ENCODE measurements around the gene PTPRS.

Gene PTPRS

DNA sequence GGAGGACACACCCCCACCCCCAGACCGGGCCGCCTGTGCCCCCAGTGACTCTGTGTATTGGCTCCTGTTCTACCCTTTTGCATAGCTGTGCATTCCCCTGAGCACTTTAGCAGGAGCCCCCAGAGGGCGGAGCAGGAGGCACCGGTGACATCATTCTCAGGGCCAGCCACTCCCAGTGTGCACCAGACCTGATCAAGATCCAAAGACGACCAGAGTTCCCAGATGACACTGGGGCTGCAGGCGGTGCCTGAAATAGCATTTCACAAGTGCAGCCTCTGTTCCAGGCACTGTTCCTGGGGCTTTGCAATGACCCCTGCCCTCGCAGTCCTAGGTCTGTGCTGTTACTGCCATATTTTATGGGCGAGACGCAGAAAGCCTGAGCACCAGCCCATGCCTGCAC, 14.5 kb upstream of the PTPRS start:
- no peaks in the 10 kb centered on the region for H3K36me3 ChIP-seq (ENCODE audit: insufficient read depth, low read length)
- H3K27ac ChIP-seq (ENCODE audit: low read depth, low read length), result no peak overlapping the region
- no peak overlapping the region for H2AFZ ChIP-seq (ENCODE audit: low read length, unreplicated experiment)
- H3K79me2 ChIP-seq (ENCODE audit: control insufficient read depth, insufficient read depth, low read length, unreplicated experiment), result no peaks in the 10 kb centered on the region
- H3K4me1 ChIP-seq (ENCODE audit: control insufficient read depth, insufficient read depth, low read length, unreplicated experiment), result no peaks in the 10 kb centered on the region
- no peak overlapping the region for H3K4me3 ChIP-seq (ENCODE audit: low read depth, low read length)
- peaks cover 24% of the 10 kb centered on the region for H3K27me3 ChIP-seq (ENCODE audit: insufficient read depth, low read length)

DNA sequence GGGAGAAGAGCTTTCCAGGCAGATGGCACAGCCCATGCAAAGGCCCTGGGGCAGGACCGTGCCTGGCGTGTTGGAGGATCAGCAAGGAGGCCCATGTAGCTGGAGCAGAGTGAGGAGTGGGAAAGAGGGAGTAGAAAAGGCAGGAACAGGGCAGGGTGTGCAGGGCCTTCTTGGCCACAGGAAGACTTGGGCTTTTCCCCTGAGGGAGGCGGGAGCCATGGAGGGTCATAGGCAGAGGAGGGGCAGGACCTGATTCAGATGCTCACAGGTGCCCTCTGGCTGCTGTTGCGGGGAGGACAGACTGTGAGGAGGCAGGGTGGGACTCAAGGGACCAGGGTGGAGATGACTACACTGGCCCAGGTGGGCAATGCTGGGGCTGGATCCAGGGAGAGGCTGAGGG, 13.8 kb upstream of the PTPRS start:
- Histone ChIP-seq H3K4me1 (ENCODE audit: control insufficient read depth, insufficient read depth, low read length, unreplicated experiment) (no peaks in the 10 kb centered on the region), H2AFZ (ENCODE audit: low read length, unreplicated experiment) (no peak overlapping the region), H3K27ac (ENCODE audit: low read depth, low read length) (no peak overlapping the region), H3K4me3 (ENCODE audit: low read depth, low read length) (no peak overlapping the region), H3K27me3 (ENCODE audit: insufficient read depth, low read length) (peaks cover 24% of the 10 kb centered on the region), H3K79me2 (ENCODE audit: control insufficient read depth, insufficient read depth, low read length, unreplicated experiment) (no peaks in the 10 kb centered on the region), H3K36me3 (ENCODE audit: insufficient read depth, low read length) (no peaks in the 10 kb centered on the region)

DNA sequence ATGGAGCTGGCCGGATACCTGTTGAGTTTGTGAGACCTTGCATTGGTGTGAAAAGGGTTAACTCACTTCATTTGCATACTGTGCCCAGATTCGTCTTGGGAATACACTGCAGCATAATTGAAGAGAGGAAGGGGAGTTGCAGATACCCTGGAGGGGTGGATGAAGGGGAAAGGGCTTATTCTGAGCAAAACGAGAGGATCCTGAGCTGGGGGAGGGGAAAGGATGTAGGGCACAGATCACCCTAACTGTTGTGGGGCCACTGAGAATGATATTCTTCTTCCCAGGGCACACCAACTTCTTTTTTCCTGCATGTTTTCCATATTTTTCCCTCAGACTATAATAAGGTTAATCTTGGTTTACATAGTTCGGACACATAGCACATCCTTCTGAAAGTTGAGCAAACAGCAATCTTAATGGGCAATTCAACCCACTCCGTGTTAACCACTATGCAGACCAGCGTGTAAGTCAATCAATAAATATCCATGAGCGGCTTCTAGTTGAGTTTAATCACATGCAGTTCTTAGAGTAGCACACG, 11.7 kb upstream of the PTPRS start:
- H3K4me1 ChIP-seq (ENCODE audit: control insufficient read depth, insufficient read depth, low read length, unreplicated experiment), result no peaks in the 10 kb centered on the region
- no peak overlapping the region for H3K4me3 ChIP-seq (ENCODE audit: low read depth, low read length)
- peaks cover 17% of the 10 kb centered on the region for H3K27me3 ChIP-seq (ENCODE audit: insufficient read depth, low read length)
- H3K79me2 ChIP-seq (ENCODE audit: control insufficient read depth, insufficient read depth, low read length, unreplicated experiment), result no peaks in the 10 kb centered on the region
- no peak overlapping the region for H3K27ac ChIP-seq (ENCODE audit: low read depth, low read length)
- H2AFZ ChIP-seq (ENCODE audit: low read length, unreplicated experiment), result no peak overlapping the region
- H3K36me3 ChIP-seq (ENCODE audit: insufficient read depth, low read length), result no peaks in the 10 kb centered on the region

DNA sequence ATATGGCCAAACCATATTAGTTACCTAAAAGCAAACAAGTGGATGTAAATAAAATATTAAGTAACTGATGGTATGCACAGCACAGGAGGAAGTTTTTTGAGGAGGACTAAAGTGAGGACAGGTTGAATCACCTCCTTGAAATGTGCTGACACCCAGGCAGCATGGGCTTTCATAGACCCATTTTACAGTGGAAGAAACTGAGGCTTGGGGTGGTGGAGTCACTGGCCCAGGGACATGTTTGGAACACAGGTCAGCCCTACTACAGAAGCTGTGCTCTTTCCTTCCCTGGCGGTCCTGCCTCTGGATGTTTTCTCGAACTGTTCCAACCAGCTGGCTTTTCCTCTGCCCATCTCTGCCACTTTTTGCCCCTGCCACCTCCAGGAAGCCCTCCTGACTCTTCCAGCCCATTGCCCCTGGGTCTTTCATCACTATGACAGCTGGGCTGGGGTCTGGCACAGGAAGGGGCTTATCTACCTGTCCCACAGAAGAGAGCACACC, 11.2 kb upstream of the PTPRS start:
- Histone ChIP-seq H3K27ac (ENCODE audit: low read depth, low read length) (no peak overlapping the region), H2AFZ (ENCODE audit: low read length, unreplicated experiment) (no peak overlapping the region), H3K36me3 (ENCODE audit: insufficient read depth, low read length) (no peaks in the 10 kb centered on the region), H3K4me1 (ENCODE audit: control insufficient read depth, insufficient read depth, low read length, unreplicated experiment) (no peaks in the 10 kb centered on the region), H3K79me2 (ENCODE audit: control insufficient read depth, insufficient read depth, low read length, unreplicated experiment) (no peaks in the 10 kb centered on the region), H3K4me3 (ENCODE audit: low read depth, low read length) (no peak overlapping the region), H3K27me3 (ENCODE audit: insufficient read depth, low read length) (peaks cover 14% of the 10 kb centered on the region)

DNA sequence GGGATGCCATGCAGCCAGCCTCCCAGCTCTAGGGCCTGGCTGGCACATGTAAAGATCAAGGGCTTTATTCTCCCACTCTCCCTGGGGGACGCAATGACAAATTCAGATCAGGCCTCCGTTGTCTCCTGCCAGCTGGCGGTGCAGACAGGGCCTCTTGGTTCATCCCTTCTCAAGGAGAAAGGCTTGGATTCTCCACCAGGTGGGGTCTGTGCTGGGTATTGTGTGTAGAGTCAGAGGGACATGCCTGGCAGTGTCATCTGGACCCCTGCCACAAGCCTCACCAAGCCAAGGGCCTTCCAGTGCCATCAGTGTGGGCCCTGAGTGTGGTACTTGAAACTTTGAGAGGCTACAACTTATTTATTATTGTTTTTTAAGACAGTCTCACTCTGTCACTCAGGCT, 8.4 kb upstream of the PTPRS start:
- H3K4me3 ChIP-seq (ENCODE audit: low read depth, low read length), result no peak overlapping the region
- H3K36me3 ChIP-seq (ENCODE audit: insufficient read depth, low read length), result no peaks in the 10 kb centered on the region
- H3K27me3 ChIP-seq (ENCODE audit: insufficient read depth, low read length), result peaks cover 3% of the 10 kb centered on the region; the same call in 1 of the 2 replicates
- no peak overlapping the region for H3K27ac ChIP-seq (ENCODE audit: low read depth, low read length)
- H3K4me1 ChIP-seq (ENCODE audit: control insufficient read depth, insufficient read depth, low read length, unreplicated experiment), result peaks cover 11% of the 10 kb centered on the region
- H2AFZ ChIP-seq (ENCODE audit: low read length, unreplicated experiment), result no peak overlapping the region
- H3K79me2 ChIP-seq (ENCODE audit: control insufficient read depth, insufficient read depth, low read length, unreplicated experiment), result no peaks in the 10 kb centered on the region

DNA sequence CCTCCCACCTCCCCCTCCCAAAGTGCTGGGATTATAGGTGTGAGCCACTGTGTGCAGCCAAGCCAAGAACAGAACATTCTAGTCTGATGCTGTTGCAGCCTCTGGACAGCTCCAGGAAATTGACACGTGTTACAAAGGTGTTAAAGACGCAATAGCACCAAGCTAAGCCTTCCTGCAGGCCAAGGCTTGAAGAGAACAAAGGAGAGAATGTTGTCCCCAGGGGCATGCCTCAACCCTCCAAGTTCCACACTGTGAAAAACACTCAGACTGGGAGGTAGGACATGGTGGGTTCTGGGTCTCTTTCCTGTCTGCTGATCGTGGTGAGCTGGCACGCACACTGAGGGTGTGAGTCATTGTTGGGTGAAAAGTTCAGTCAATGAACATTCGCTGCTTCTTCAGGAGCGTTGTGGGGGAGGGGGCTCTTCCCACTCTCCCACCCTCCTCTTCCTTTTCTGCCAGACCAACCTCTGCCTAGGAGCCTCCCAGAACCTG, 5.3 kb upstream of the PTPRS start:
- H3K27ac ChIP-seq (ENCODE audit: low read depth, low read length), result no peak overlapping the region
- H3K79me2 ChIP-seq (ENCODE audit: control insufficient read depth, insufficient read depth, low read length, unreplicated experiment), result no peaks in the 10 kb centered on the region
- no peak overlapping the region for H3K4me3 ChIP-seq (ENCODE audit: low read depth, low read length)
- H3K36me3 ChIP-seq (ENCODE audit: insufficient read depth, low read length), result no peaks in the 10 kb centered on the region
- H3K4me1 ChIP-seq (ENCODE audit: control insufficient read depth, insufficient read depth, low read length, unreplicated experiment), result peaks cover 11% of the 10 kb centered on the region
- no peak overlapping the region for H2AFZ ChIP-seq (ENCODE audit: low read length, unreplicated experiment)
- H3K27me3 ChIP-seq (ENCODE audit: insufficient read depth, low read length), result peaks cover 3% of the 10 kb centered on the region; the same call in 1 of the 2 replicates

DNA sequence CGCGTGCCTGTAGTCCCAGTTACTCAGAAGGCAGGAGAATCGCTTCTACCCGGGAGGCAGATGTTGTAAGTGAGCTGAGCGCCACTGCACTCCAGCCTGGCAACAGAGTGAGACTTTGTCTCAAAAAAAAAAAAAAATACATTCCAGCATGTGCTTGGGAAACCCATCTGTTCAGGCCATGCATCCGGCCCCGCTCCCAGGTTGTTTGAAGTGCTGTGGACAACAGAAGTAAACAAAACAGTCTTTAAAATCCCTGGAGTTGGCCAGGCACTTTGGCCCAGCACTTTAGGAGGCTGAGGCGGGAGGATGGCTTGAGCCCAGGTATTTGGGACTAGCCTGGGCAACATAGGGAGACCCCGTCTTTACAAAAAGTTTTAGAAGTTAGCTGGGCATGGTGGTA, 3.2 kb upstream of the PTPRS start:
- Histone ChIP-seq H2AFZ (ENCODE audit: low read length, unreplicated experiment) (no peak overlapping the region), H3K27ac (ENCODE audit: low read depth, low read length) (no peak overlapping the region), H3K4me1 (ENCODE audit: control insufficient read depth, insufficient read depth, low read length, unreplicated experiment) (peaks cover 11% of the 10 kb centered on the region), H3K27me3 (ENCODE audit: insufficient read depth, low read length) (peaks cover 13% of the 10 kb centered on the region), H3K36me3 (ENCODE audit: insufficient read depth, low read length) (no peaks in the 10 kb centered on the region), H3K4me3 (ENCODE audit: low read depth, low read length) (no peak overlapping the region), H3K79me2 (ENCODE audit: control insufficient read depth, insufficient read depth, low read length, unreplicated experiment) (no peaks in the 10 kb centered on the region)

DNA sequence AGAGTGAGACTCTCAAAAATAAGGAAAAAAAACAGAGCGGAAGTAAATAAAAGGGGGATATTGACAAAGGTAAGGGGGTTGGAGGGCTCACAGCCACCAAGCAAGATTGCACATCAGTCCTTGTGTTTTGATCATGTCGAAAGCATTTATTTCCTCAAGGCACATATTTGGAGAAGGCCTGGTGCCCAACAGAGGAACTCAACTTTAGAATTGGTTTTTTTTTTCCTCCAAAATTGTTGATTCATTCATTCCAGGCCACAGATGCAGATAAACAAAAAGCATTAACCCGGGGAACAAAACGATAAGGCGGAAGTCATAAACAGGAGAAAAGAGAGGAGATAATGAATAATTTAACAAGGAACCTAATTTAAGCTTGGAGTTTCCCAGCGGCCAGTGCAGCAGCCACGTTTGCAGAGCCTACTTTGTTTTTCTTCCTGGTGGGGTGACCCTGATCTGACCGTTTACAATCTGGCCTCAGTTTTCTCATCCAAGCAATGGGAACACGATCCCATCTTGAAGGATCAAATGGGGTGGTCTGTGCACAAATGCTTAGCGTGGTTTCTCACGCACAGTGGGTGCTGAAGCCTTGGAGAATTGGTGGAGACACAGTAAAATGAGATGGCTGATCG, 2.1 kb upstream of the PTPRS start:
- Histone ChIP-seq H3K36me3 (ENCODE audit: insufficient read depth, low read length) (no peaks in the 10 kb centered on the region), H2AFZ (ENCODE audit: low read length, unreplicated experiment) (no peak overlapping the region), H3K27ac (ENCODE audit: low read depth, low read length) (no peak overlapping the region), H3K4me1 (ENCODE audit: control insufficient read depth, insufficient read depth, low read length, unreplicated experiment) (peaks cover 11% of the 10 kb centered on the region), H3K79me2 (ENCODE audit: control insufficient read depth, insufficient read depth, low read length, unreplicated experiment) (no peaks in the 10 kb centered on the region), H3K4me3 (ENCODE audit: low read depth, low read length) (no peak overlapping the region), H3K27me3 (ENCODE audit: insufficient read depth, low read length) (peaks cover 25% of the 10 kb centered on the region)

DNA sequence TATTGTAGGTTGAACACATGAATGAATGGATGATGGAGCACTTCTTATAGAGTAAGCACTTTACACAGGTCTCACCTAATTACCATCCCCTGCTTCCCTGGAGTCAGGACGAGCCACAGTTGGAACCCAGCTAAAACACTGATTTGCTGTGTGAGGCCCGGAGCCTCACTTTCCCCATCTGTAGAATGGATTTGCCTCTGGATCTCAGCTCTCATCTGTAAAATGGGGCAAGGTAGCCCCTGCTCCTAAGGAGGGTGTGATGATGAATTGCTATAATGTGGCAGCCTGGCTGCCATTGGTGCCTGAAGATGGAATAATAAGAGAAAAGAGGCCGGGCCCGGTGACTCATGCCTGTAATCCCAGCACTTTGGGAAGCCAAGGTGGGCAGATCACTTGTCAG, 1.4 kb upstream of the PTPRS start:
- Histone ChIP-seq H3K79me2 (ENCODE audit: control insufficient read depth, insufficient read depth, low read length, unreplicated experiment) (no peaks in the 10 kb centered on the region), H3K4me1 (ENCODE audit: control insufficient read depth, insufficient read depth, low read length, unreplicated experiment) (peaks cover 11% of the 10 kb centered on the region), H3K27me3 (ENCODE audit: insufficient read depth, low read length) (peaks cover 31% of the 10 kb centered on the region), H3K36me3 (ENCODE audit: insufficient read depth, low read length) (no peaks in the 10 kb centered on the region), H3K4me3 (ENCODE audit: low read depth, low read length) (no peak overlapping the region), H3K27ac (ENCODE audit: low read depth, low read length) (no peak overlapping the region), H2AFZ (ENCODE audit: low read length, unreplicated experiment) (no peak overlapping the region)

DNA sequence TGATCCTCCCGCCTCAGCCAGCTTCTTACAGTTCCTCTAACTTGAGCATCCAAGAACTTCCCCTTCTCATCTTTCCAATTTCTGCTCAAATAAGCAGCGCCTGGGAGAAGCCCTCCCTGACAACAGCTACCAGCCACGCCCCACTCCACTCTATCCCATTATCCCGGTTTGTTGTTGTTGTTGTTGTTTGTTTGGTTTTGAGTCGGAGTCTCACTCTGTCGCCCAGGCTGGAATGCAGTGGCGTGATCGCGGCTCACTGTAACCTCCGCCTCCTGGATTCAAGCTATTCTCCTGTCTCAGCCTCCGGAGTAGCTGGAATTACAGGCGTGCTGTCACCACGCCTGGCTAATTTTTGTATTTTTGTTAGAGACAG, 822 bp upstream of the PTPRS start:
- H3K27me3 ChIP-seq (ENCODE audit: insufficient read depth, low read length), result peaks cover 32% of the 10 kb centered on the region
- H2AFZ ChIP-seq (ENCODE audit: low read length, unreplicated experiment), result no peak overlapping the region
- H3K79me2 ChIP-seq (ENCODE audit: control insufficient read depth, insufficient read depth, low read length, unreplicated experiment), result no peaks in the 10 kb centered on the region
- H3K4me3 ChIP-seq (ENCODE audit: low read depth, low read length), result no peak overlapping the region
- H3K36me3 ChIP-seq (ENCODE audit: insufficient read depth, low read length), result no peaks in the 10 kb centered on the region
- H3K4me1 ChIP-seq (ENCODE audit: control insufficient read depth, insufficient read depth, low read length, unreplicated experiment), result peaks cover 9% of the 10 kb centered on the region
- no peak overlapping the region for H3K27ac ChIP-seq (ENCODE audit: low read depth, low read length)

DNA sequence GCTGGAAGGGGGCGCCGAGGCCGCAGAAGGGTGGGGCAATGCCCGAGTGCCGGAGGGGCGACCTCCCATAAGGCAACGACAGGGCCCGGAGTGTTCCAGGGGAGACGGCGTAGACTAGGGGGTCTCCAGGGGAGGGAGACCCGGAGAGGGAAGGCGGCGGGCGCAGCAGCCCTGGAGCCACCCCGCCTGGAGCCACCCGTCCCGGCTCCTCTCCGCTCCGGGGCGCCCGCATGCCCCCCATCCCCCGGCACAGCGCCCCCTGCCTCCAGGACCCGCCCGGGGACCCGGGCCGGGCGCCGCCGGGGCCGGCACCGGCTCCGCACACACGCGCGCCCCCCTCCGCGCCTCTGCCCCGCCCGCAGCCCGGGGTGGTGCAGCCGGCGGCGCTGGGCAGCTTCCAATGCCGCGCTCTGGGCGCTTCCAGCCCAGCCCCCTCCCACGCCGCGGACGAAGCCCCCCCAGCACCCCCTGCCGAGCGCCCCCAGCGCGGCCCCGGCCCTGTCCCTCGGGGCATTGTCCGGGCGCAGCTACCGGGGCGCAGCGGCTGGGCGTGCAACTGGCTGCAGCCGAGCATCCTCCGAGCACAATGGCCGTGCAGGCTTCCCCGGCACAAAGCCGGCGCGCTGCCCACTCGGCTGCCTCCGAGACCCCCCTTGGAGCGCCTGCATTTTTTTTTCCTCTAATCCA, 519 bp downstream of the PTPRS start:
- Histone ChIP-seq H3K4me3 (ENCODE audit: low read depth, low read length) (peak overlapping the region; percentile 78), H3K27ac (ENCODE audit: low read depth, low read length) (no peak overlapping the region), H3K4me1 (ENCODE audit: control insufficient read depth, insufficient read depth, low read length, unreplicated experiment) (no peaks in the 10 kb centered on the region), H2AFZ (ENCODE audit: low read length, unreplicated experiment) (peak overlapping the region; percentile 65), H3K27me3 (ENCODE audit: insufficient read depth, low read length) (peaks cover 38% of the 10 kb centered on the region), H3K36me3 (ENCODE audit: insufficient read depth, low read length) (no peaks in the 10 kb centered on the region), H3K79me2 (ENCODE audit: control insufficient read depth, insufficient read depth, low read length, unreplicated experiment) (no peaks in the 10 kb centered on the region)
